COR-L47 (cell line): ENCODE data around the gene CCDC70.

Experiments
- DNase-seq: peaks from one replicate; lab custom pipeline; 2025; lab: John Stamatoyannopoulos, UW

The CCDC70 gene

DNA sequence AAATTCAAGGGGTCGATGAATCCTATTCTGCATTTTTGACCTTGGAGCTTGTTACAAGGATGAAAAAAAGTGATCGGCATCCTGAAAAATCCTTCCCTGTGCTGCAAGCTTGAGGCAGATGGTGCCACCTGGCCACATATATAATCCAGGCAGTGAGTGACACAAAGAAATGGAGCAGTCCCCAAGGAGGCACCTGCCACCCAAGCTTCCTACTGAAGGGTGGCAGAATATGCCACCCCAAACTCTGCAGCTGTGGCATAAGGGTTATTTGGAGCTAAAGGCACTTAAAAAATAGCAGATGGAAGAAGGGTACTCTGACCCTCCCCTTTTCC lies 32.2 kb upstream of the CCDC70 start:
- DNase-seq = no peak

DNA sequence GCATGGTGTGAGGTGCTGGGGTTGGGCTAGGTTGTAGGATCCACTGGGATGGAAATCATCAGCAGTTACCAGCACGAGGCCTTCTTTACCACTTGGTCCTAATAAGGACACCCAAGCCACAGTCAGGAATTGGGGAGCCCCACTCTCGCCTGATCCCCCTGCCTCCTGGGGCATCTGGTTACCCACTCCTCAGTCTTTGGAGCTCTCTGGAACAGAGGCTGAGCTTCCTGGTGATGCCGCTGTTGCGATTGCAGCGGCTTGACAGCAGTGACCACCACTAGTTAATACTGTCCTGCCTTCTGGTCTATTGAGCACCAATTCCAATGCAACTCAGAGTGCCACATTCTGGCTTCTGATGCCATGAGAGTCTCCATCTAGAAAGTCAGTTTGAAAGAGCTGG lies 30.2 kb upstream of the CCDC70 start:
- DNase-seq = no peak

DNA sequence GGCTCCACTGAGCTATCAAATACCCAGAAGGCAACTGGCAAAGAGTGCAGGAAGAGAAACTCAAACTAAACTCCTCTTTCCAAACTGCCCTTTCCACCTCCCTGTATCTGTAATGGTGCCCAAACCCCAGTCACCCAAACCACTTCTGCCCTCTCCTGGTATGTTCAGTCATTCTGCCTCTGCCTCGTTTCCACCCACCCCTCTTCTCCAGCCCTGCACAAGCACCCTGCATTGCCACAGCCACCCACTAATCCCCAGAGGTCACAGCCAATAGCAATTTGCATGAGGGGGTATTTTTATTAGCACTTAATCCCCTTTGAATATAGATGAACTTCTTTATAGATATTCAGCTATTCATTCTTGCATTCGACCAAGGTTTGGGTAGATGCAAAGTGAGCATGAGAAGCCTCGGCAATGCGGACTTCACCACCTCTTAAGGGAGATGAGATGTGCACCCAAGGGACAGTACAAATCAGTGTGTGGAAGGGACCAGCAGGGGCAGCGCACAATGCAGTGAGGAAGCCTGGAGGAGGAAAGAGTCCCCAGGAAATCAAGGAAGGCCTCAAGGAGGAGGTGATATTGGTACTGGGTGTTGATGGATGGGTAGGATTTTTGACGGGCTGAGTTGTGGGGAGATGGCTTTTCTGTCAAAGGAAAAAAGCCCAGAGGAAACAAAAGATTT lies 29.2 kb upstream of the CCDC70 start:
- DNase-seq = no peak

DNA sequence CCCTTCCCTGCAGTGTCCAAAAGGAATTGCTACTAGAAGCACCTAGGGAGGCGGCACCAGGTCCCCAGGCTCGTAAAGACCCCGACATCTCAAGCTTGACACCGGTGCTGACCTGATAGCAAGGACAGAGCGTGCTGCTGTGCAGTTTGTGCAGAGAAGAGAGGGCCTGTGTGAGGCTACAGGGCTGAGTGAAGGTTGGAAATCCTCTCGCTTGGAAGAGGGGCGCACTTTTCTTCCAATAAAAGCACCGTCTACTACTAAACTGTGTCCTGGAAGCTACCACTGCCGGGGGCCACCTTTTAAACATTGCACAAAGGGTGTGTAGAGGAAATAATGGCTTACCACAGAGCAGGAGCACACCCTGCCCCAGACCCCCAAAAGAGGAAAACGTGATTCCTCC lies 27.8 kb upstream of the CCDC70 start:
- no peak for DNase-seq

DNA sequence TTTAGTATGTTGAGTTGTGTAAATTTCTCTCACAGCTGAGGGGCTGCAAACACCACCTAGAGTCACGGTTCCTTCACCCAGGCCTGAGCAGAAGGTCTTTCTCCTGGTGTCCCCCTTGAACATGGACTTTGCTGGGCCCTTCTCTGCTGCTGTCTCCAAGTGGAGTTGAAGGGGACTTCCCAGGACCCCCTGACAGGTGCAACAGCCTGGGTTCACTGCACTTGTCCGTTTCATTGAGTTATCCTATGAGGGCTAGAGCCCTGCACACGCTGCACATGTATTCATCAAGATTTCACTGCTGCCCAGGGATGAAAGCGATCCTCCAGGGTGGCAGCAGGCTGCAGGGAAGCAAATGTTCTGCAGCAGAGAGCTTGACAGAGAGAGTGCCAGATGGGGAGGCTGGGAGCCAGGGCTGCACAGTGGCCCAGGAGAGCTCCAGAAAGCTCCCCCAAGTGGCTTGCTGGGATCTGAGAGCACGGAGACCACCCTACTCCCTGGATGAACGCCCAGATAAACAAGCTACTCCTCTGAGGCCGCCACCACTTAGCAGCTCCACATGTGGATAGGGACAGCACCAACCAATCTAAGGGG lies 27.1 kb upstream of the CCDC70 start:
- no peak for DNase-seq

DNA sequence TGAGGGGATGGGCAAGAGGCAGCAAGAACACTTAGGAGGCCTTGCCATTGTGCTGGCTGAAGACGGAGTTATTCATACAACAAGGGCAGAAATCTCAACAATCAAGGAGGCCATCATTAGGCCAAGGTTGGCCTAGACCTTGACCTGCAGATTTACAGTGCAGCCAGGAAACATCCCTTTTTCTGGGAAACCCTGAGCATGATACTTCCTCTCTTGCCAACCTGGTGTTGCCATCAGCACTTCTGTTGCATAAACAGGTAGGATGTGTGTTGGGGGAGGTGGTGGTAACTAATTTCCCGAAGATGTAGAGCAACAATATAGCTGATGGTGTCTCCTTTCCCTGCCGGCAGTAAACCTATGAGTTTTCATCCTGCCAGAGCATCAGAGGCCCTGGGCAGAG lies 24.8 kb upstream of the CCDC70 start:
- no peak for DNase-seq

DNA sequence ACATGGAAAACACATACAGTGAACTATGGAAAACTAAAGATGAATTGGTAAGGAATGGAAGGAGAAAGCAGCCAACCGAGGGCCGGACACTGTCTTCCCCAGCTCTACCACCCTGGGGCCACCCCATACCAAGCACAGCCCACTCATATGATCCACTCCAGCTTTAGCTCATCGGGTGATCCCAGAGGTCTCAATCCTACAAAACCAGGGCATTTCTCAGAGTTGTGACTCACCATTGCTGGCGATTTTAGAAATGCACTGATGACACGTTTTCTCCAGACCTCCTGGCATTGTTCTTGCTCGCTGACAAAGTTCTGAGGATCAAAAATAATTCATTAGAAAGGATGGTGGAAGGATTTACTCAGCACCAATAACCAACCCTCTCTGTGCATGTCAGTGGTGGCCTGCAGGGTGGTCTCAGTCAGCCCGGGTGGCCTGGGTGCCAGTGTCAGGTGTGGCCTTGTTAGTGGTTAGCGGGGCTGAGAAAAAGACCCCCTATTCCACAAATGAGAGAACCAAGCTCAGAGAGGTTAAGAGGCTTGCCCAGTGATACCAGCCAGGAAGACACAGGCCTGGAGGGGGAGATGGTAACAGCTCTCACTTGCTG lies 23.4 kb upstream of the CCDC70 start:
- DNase-seq = no peak

DNA sequence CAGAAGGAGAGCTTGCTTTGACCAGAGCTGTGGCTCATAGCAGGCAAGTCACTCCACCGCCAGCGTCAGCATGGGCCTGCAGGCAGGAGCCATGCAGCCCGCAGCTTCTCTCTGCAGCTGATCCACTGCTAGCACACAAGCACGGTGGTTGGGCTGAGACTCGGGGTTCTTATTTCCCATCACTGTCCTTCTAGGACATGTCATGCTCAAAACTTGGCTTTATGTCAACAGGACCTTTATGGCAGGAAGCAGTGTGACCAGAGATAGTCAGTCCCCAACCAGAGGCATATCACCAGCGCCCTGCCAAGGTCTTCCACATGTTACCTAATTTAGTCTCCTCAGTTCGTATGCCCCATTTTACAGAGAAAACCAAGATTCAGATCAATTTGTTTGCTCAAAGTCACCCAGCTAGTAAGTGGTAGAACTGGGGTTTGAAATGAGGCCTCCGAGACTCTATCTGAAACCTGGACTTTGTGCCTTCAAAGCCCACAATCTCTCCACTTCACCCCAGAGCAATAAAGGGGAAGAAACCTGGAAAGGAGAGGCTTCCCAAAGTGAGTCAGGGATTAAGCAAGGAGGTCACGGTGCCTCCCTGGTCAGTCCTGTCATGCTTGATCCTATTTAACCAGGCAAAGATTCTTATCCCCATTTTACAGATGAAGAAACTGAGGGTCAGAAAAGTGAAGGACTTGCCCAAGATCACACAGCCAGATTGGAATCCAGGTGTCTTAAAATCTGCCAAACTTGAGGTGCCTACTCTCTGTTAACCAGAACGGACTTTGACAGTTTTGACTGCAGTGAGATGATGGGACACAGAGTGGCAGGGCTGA lies 21.8 kb upstream of the CCDC70 start:
- no peak for DNase-seq

DNA sequence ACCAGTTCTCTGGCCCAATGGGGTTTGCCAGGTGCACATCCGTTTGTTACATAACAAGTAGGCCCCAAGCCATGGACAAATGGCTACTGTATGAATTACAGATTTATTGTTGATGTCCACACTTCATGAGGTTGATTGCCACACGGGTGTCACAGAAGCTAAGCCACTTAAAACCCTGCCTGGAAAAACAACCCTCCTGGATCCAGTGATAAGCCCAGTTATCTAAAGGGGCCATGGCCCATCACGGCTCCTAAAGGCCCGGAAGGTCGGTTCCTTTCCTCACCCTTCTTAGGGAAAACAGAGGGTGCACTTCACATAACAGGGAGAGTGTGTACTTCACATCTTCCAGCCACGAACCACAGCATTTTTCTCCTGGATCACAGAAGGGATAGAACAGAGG lies 20.9 kb upstream of the CCDC70 start:
- DNase-seq = no peak

DNA sequence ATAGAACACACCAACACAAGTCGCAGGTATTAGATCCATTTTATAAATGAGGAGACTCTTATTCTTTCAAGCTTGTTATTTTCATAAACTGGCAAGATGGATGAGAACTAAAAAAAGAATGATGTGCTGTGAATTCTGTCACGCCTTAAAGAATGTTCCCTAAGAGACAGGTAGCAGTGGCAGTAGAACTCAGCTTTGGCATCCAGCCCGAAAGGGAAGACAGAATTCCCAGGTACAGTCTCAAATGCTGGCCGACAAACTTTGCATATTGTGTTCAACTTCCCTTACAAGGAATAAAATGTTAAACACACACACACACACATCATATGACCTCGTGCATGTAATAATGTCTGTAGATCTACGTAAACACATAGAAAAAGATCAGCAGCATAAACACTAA lies 20.0 kb upstream of the CCDC70 start:
- DNase-seq = no peak

DNA sequence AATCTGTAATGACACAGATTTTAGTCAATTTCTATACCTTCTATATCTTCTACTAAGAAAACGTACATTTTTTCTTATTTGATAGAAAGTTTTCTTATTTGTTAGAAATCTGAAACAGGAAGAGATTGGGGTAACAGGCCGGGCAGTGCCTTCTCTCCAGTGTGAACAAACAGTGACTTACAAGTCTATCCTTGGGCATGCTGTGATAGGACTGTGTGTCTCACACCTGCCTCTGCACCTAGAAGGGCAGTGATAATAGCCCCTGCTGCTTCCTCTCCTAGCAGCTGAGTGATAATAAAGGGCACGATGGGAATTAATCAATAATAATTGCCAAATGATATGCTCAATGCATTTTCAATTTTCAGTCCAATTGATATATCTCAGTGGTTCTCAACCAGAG lies 18.2 kb upstream of the CCDC70 start:
- DNase-seq = no peak

DNA sequence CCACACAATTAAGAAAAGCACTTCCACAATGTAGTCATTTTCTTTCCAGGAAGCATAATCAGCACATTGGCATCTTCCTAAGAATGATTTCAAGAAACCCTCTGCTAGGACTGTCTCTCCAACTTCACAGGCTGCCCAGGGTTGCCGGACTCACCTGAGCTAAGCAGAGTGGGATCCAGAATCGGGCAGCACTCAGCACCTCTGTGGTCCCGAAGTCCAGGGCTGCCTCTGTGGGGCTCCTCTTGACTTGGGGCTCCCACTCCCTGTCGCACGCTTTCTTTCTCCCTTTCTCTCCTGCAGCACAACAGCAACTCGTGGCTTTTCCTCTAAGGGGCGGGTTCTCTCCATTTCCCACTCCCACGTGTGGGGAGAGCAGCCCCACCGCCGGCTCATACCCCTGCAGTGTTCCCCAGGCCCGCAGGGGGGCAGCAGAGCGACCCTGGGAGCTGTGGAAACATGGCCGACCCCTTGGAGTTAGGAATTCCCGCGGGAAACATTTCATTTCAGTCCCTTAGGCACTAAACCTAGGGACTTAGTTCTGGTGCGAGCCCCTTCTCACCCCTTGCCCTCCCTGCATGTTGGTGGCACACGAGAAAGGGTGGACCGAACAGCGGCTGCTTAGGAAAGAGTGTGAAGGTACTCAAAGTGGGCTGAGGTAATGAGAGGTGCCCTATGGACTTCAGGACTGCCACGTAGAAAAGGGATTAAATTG lies 16.8 kb upstream of the CCDC70 start, which contains the start of gene TMEM272:
TMEM272 (minus strand) TSS at position 316 of the 712 bp plus-strand sequence. CDS start 6,647 bp downstream, outside the sequence.
- DNase-seq = peak; percentile 68

DNA sequence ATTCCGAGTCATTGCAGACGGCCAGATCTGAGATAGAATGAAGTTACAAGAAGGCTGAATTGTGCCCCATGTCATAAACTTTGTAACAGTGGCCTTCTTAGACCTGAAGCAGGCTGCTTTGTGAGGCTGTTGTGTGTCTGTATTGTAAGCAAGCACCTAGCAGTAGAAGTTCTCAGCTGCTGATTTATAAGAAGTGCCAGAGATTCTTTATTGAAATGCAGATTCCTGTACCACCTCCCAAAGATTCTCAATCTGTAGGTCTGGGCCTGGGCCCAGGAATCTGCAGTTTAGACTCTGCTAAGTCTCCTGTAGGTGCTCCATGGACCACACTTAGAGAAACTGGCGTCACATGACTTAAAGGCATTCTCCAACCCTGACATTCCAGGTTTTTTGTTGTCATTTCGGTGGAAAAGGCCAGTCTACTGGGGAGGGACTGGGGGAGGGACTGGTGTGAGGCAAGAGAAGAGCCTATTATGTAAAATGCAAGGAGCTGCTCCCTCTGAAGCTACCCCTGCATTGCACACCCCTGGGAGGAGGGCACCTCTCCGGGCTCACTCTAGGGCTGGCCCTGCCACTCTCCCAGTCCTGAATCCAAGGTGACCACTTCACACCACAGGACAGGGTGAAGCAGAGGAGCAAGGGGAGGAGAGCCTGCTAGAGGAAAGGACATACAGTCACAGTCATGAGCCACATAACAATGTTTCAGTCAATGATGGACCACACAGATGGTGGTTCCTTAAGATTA lies 16.0 kb upstream of the CCDC70 start:
- no peak for DNase-seq

DNA sequence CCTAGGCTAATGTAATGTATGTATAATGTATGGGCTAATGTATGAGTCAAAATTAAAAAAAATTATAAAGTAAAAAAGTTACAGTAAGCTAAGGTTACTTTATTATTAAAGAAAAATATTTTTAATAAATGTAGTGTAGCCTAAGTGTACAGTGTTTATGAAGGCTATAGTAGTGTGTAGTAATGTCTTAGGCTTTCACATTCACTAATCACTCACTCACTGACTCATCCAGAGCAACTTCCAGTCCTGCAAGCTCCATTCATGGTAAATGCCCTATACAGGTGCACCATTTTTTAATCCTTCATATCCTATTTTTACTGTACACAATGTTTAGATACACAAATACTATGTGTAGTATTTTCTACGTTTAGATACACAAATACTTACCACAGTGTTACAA lies 15.0 kb upstream of the CCDC70 start:
- no peak for DNase-seq

DNA sequence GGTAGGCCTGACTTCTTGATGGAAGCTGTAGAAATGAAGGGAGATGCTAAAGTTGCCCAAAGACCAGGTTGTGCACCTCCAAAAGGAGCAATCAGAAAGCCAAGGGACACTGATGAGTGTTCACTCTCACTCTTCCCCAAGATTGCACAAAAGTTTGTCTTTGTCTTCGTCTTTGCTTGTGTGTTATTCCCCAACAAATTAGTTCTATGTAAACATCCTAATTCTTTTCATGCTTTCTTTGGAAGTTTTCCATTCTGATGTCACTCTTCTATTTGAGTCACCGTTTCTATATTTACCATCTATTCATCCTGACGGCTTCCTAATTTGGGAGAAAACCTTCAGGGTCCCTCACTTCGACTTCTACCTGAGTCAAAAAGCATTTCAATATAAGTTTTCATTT lies 13.1 kb upstream of the CCDC70 start:
- DNase-seq = no peak

DNA sequence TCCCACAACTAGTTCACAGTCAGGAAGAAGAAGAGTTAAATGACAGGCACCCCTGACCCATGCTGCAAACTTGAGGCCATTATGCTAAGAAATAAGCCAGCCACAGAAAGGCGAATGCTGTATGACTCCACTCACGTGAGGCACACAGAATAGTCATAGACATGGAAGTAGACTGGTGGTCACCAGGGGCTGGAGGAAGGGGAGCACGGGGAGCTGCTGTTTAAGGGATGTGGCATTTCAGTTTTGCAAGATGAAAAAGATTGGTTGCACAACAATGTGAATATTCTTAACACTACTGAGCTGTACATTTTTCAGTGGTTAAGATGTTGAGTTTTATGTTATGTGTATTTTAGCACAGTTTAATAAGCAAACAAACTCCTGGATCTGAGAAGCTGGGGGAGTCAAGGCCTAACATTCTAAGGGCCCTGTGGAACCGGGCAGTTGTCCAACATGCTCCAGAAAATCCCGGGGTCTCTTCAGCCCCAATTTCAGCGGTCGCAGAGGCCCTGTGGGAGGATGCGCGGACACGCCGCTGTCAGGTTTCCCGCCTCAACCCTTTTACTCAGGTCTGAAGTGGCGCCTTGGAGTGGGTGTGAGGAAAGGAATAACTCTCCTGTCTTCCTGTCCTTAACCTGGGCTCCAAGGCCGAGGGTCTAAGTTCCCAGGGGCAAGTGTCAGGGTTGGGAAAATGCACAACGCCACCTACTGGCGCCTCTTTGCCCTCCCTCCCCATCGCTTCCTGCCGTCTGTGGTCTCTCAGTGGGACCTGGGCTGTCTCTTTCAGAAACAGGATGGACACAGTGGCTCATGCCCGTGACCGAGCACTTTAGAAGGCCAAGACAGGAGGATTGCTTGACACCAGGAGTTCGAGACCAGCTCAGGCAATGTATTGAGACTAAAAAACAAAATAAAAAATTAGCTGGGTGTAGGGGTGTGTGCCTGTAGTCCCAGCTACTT lies 12.3 kb upstream of the CCDC70 start:
- DNase-seq = no peak

DNA sequence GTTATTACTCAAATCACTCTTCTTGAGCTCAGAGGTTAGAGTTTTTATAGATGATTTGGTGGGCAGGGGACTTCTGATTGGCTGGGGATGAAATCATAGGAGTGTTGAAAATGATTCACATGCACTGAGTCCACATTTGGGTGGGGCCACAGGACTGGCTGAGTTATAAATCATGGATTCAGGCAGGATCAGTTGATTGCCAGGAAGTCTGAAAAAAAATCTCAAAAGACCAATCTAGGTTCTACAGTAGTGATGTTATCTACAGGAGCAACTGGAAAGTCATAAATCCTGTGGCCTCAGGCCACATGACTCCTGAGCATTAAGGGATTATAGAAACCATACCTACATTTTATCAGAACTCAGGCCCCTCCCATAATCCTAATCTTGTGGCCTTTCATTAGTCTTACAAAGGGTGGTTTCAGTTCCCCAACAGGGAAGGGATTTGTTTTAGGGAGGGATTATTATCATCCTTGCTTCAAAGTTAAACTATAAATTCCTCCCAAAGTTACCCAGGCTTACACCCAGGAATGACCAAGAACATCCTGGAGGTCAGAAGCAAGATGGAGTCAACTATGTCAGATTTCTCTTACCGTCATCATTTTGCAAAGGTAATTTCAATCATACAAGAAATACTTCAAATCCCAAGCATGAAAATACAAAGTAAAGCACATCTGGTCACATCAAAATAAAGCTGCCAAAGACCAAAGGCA lies 5.6 kb upstream of the CCDC70 start:
- DNase-seq = no peak

DNA sequence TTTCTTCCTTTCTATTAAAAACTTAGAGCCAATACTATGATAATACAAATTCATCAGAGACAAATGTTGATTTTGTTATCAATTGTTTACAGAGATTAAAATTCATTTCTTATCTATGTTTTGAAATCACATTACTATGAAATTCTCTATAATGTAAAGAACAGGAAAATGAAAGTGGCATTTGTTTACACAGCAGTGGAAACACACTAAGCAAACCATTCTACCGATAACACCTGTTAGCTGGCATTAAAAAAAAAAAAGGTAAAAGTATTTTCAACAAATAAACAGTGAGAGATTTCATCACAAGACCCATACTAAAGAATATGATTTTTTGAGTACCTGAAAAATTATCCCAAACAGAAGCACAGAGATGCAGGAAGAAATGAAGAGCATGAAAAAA lies 4.8 kb upstream of the CCDC70 start:
- no peak for DNase-seq

DNA sequence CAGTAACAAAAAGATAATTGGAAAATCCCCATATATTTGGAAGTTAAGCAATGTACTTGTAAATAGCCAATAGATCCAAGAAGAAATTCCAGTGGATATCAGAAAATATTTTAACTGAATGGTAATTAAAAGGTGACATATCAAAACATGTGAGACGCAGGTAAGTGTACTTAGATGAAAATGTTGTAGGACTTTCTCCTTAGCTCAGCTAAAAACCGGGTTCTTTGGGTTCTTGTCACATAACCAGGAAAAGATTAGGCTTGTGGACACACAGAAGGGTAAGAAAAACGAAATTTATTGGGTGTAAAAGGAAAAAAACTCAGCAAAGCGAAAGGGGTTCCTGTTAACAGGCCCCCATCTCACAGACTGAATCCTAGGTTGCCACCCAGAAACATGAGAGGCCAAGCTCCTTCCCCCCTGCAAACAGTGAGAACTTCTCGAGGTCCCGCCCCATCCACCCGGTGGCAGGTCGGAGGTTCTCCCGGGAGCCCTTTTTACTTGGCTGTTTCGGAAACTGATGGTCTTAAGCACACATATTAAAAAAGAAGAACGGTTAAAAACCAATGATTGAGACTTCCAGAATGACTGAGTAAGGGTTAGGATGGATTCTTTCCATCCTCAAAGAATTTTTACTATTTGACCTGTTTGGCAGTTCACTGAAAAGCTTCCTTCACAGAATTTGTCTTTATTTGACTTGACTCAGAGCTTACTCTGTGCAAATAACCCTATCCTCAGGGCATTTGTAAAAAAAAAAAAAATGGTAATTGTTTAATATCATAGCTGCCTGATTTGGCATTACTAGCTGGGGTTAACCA lies 3.1 kb upstream of the CCDC70 start:
- no peak for DNase-seq
